GM19193 (cell line): ENCODE measurements around the gene ALKBH1.

Source experiments
- POLR2A ChIP-seq: IDR thresholded peaks from 4 replicates; pipeline ENCODE4 v1.6.1; 2011; ENCODE audit not compliant: insufficient read depth, insufficient read length; ENCODE audit errors: extremely low read depth

ALKBH1 gene

GRCh38 chr14:77707355-77707723 lies 484 bp downstream of the ALKBH1 start:
- TF ChIP-seq POLR2A, result no peak

- no peak for TF ChIP-seq POLR2A
Measured at GRCh38 chr14:77691259-77691658, 16.6 kb downstream of the ALKBH1 start.

GRCh38 chr14:77682158-77682553 lies 25.7 kb downstream of the ALKBH1 start:
- TF ChIP-seq POLR2A, result no peak

- TF ChIP-seq POLR2A, result no peak
Measured at GRCh38 chr14:77681196-77682157, 26.3 kb downstream of the ALKBH1 start.

GRCh38 chr14:77674931-77675330 lies 32.9 kb downstream of the ALKBH1 start:
- no peak for TF ChIP-seq POLR2A

- no peak for TF ChIP-seq POLR2A
Measured at GRCh38 chr14:77673193-77673592, 34.6 kb downstream of the ALKBH1 start.

GRCh38 chr14:77667331-77667730 lies 40.5 kb downstream of the ALKBH1 start:
- TF ChIP-seq POLR2A, result no peak

GRCh38 chr14:77663293-77663692 lies 44.5 kb downstream of the ALKBH1 start:
- no peak for TF ChIP-seq POLR2A

GRCh38 chr14:77660754-77661153 lies 47.1 kb downstream of the ALKBH1 start:
- TF ChIP-seq POLR2A, result no peak

- TF ChIP-seq POLR2A, result no peak
Measured at GRCh38 chr14:77659831-77660230, 48.0 kb downstream of the ALKBH1 start.

- TF ChIP-seq POLR2A, result no peak
Measured at GRCh38 chr14:77657280-77657679, 50.5 kb downstream of the ALKBH1 start.

GRCh38 chr14:77654001-77654441 lies 53.8 kb downstream of the ALKBH1 start:
- no peak for TF ChIP-seq POLR2A

- no peak for TF ChIP-seq POLR2A
Measured at GRCh38 chr14:77649326-77649725, 58.5 kb downstream of the ALKBH1 start.

- no peak for TF ChIP-seq POLR2A
Measured at GRCh38 chr14:77648520-77649200, 59.2 kb downstream of the ALKBH1 start.

GRCh38 chr14:77647853-77648252 lies 60.0 kb downstream of the ALKBH1 start:
- TF ChIP-seq POLR2A, result no peak

- TF ChIP-seq POLR2A, result no peak
Measured at GRCh38 chr14:77646907-77647306, 60.9 kb downstream of the ALKBH1 start.
